ENCODE data around the gene JAKMIP1. TPM values are rescaled to one million over a fixed set of nuclear protein-coding genes. Genes with fewer than 3 reads are reported as not detected.

The JAKMIP1 gene
- total and polyA plus RNA-seq, 2 donors (not counting 1 experiment from before 2014, with no cell fraction given): 0.49 to 1.0 TPM

- H3K4me2 ChIP-seq (replicated peaks; ENCODE audit: low read depth, low read length, poor library complexity, severe bottlenecking): no peak overlapping the region
These were observed 2.7 kb downstream of the JAKMIP1 start for GRCh38 chr4:6197433-6198174.

DNA sequence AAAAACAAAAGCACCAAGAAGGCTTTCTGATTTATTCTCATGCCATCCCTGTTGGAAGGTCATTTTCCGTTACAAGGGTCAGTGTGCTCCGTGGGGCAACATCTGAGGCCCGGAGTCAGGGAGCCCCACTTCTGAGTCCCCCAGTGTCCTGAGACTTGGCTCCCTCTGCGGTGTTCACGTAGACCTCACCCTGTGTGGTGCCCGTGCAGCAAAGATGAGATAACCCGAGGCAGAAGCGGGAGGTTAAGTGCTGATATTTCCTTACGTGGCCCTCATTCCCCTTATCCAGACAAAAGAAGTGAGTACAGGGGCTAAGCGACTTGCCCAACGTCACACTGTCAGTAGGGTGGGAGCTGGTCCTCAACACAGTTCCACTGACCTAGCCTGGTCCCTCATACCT, 3.5 kb downstream of the JAKMIP1 start:
- Histone ChIP-seq H2AFZ (ENCODE audit: insufficient read depth, low read depth, low read length, poor library complexity, severe bottlenecking) (no peak overlapping the region), H3K4me3 (ENCODE audit: control extremely low read depth in 1 of 5, extremely low read depth in 1 of 5, insufficient read depth in 1 of 5, low read depth in 2 of 5, low read length in 4 of 5) (no peak overlapping the region), H3K9ac (ENCODE audit: low read length) (no peak overlapping the region), H3K79me2 (ENCODE audit: control insufficient read depth, insufficient read depth, low read length) (no peaks in the 10 kb centered on the region), H3K36me3 (replicated peaks in 1 of 2; ENCODE audit: control extremely low read depth in 1 of 2, control insufficient read depth in 1 of 2, extremely low read depth in 1 of 2, insufficient read depth in 2 of 2, low read length in 1 of 2) (no peaks in the 10 kb centered on the region), H4K20me1 (ENCODE audit: control insufficient read depth, insufficient read depth, low read length, poor library complexity, severe bottlenecking) (no peaks in the 10 kb centered on the region), H3K4me1 (ENCODE audit: control insufficient read depth in 2 of 2, insufficient read depth in 2 of 2, low read length in 2 of 2) (peaks cover 15 to 16% of the 10 kb centered on the region in 2 donors), H3K9me3 (ENCODE audit: control extremely low read depth in 1 of 3, control insufficient read depth in 2 of 3, insufficient read depth in 1 of 3, low read length in 2 of 3) (peaks cover 0 to 19% (median 0%) of the 10 kb centered on the region in 3 donors), H3K4me2 (replicated peaks; ENCODE audit: low read depth, low read length, poor library complexity, severe bottlenecking) (no peak overlapping the region), H3K27ac (ENCODE audit: low read length in 2 of 2) (no peak overlapping the region), H3K27me3 (replicated peaks in 1 of 4; ENCODE audit: control extremely low read depth in 1 of 4, control insufficient read depth in 3 of 4, insufficient read depth in 4 of 4, low read length in 3 of 4) (peaks cover 0 to 43% (median 17%) of the 10 kb centered on the region in 4 experiments)
- H3K9me3 Mint-ChIP-seq (ENCODE audit: insufficient read depth): peaks cover 5% of the 10 kb centered on the region
- WGBS (ENCODE audit: insufficient coverage): 92% methylated on average over 11 of the region's 11 CpGs
- POLR2A ChIA-PET: no interaction called here
- DNase-seq (no peak), ATAC-seq (ENCODE audit: low read depth) (no peak)
- H3K27ac Mint-ChIP-seq: no peak overlapping the region
- H3K27me3 Mint-ChIP-seq: peaks cover 37% of the 10 kb centered on the region
- H3K4me3 Mint-ChIP-seq: no peak overlapping the region
- intact Hi-C loops (cut with micrococcal nuclease): no loop called here
- CTCF ChIA-PET: no interaction called here
- no peak for TF ChIP-seq EZH2 (IDR thresholded peaks at IDR 0.05; ENCODE audit: borderline replicate concordance, insufficient read depth, low read depth, low read length, poor library complexity, severe bottlenecking)
- TF ChIP-seq, protein P1, sequence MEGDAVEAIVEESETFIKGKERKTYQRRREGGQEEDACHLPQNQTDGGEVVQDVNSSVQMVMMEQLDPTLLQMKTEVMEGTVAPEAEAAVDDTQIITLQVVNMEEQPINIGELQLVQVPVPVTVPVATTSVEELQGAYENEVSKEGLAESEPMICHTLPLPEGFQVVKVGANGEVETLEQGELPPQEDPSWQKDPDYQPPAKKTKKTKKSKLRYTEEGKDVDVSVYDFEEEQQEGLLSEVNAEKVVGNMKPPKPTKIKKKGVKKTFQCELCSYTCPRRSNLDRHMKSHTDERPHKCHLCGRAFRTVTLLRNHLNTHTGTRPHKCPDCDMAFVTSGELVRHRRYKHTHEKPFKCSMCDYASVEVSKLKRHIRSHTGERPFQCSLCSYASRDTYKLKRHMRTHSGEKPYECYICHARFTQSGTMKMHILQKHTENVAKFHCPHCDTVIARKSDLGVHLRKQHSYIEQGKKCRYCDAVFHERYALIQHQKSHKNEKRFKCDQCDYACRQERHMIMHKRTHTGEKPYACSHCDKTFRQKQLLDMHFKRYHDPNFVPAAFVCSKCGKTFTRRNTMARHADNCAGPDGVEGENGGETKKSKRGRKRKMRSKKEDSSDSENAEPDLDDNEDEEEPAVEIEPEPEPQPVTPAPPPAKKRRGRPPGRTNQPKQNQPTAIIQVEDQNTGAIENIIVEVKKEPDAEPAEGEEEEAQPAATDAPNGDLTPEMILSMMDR (IDR thresholded peaks at IDR 0.05): no peak
- H3K4me1 Mint-ChIP-seq: peaks cover 25% of the 10 kb centered on the region

More at GRCh38 chr4:6197433-6198174, 2.7 kb downstream of the JAKMIP1 start:
- peaks cover 0 to 25% (median 0%) of the 10 kb centered on the region in 3 donors for H3K9me3 ChIP-seq (ENCODE audit: control extremely low read depth in 1 of 3, control insufficient read depth in 2 of 3, insufficient read depth in 1 of 3, low read length in 2 of 3)
- no peaks in the 10 kb centered on the region for H4K20me1 ChIP-seq (ENCODE audit: control insufficient read depth, insufficient read depth, low read length, poor library complexity, severe bottlenecking)
- no peak overlapping the region for H3K27ac ChIP-seq (ENCODE audit: low read length in 2 of 2)
- Mint-ChIP-seq H3K27me3 (peaks cover 37% of the 10 kb centered on the region), H3K4me1 (peaks cover 25% of the 10 kb centered on the region), H3K27ac (no peak overlapping the region), H3K4me3 (peak overlapping the region; percentile 62), H3K9me3 (ENCODE audit: insufficient read depth) (peaks cover 7% of the 10 kb centered on the region)
- TF ChIP-seq, protein P1 (IDR thresholded peaks at IDR 0.05): no peak
- no peak for TF ChIP-seq EZH2 (IDR thresholded peaks at IDR 0.05; ENCODE audit: borderline replicate concordance, insufficient read depth, low read depth, low read length, poor library complexity, severe bottlenecking)
- no peaks in the 10 kb centered on the region for H3K79me2 ChIP-seq (ENCODE audit: control insufficient read depth, insufficient read depth, low read length)
- intact Hi-C loops (cut with micrococcal nuclease): no loop called here
- H3K4me3 ChIP-seq (ENCODE audit: control extremely low read depth in 1 of 5, extremely low read depth in 1 of 5, insufficient read depth in 1 of 5, low read depth in 2 of 5, low read length in 4 of 5): no peak overlapping the region
- peaks cover 15 to 16% of the 10 kb centered on the region in 2 donors for H3K4me1 ChIP-seq (ENCODE audit: control insufficient read depth in 2 of 2, insufficient read depth in 2 of 2, low read length in 2 of 2)
- DNase-seq: no peak
- H3K36me3 ChIP-seq (replicated peaks in 1 of 2; ENCODE audit: control extremely low read depth in 1 of 2, control insufficient read depth in 1 of 2, extremely low read depth in 1 of 2, insufficient read depth in 2 of 2, low read length in 1 of 2): no peaks in the 10 kb centered on the region
- H3K27me3 ChIP-seq (replicated peaks in 1 of 4; ENCODE audit: control extremely low read depth in 1 of 4, control insufficient read depth in 3 of 4, insufficient read depth in 4 of 4, low read length in 3 of 4): peaks cover 0 to 43% (median 19%) of the 10 kb centered on the region in 4 experiments
- ATAC-seq (ENCODE audit: low read depth): no peak
- H2AFZ ChIP-seq (ENCODE audit: insufficient read depth, low read depth, low read length, poor library complexity, severe bottlenecking): no peak overlapping the region
- ChIA-PET POLR2A (no interaction called here), CTCF (no interaction called here)
- WGBS (ENCODE audit: insufficient coverage): 68% methylated on average over 8 of the region's 9 CpGs
- H3K9ac ChIP-seq (ENCODE audit: low read length): no peak overlapping the region
